UCSD-AML1 (cell line): ENCODE data around the gene VAV3.
"Not testable (repeated sequence)": the region's sequence is repeated elsewhere in the genome, so short reads cannot be mapped to it uniquely, and the experiment has no call there.

ENCODE experiments used
- DNase-seq: peaks from one replicate; lab custom pipeline; 2025; ENCODE audit not compliant: unreplicated experiment; lab: John Stamatoyannopoulos, UW

The VAV3 gene, protein sequence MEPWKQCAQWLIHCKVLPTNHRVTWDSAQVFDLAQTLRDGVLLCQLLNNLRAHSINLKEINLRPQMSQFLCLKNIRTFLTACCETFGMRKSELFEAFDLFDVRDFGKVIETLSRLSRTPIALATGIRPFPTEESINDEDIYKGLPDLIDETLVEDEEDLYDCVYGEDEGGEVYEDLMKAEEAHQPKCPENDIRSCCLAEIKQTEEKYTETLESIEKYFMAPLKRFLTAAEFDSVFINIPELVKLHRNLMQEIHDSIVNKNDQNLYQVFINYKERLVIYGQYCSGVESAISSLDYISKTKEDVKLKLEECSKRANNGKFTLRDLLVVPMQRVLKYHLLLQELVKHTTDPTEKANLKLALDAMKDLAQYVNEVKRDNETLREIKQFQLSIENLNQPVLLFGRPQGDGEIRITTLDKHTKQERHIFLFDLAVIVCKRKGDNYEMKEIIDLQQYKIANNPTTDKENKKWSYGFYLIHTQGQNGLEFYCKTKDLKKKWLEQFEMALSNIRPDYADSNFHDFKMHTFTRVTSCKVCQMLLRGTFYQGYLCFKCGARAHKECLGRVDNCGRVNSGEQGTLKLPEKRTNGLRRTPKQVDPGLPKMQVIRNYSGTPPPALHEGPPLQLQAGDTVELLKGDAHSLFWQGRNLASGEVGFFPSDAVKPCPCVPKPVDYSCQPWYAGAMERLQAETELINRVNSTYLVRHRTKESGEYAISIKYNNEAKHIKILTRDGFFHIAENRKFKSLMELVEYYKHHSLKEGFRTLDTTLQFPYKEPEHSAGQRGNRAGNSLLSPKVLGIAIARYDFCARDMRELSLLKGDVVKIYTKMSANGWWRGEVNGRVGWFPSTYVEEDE

DNA sequence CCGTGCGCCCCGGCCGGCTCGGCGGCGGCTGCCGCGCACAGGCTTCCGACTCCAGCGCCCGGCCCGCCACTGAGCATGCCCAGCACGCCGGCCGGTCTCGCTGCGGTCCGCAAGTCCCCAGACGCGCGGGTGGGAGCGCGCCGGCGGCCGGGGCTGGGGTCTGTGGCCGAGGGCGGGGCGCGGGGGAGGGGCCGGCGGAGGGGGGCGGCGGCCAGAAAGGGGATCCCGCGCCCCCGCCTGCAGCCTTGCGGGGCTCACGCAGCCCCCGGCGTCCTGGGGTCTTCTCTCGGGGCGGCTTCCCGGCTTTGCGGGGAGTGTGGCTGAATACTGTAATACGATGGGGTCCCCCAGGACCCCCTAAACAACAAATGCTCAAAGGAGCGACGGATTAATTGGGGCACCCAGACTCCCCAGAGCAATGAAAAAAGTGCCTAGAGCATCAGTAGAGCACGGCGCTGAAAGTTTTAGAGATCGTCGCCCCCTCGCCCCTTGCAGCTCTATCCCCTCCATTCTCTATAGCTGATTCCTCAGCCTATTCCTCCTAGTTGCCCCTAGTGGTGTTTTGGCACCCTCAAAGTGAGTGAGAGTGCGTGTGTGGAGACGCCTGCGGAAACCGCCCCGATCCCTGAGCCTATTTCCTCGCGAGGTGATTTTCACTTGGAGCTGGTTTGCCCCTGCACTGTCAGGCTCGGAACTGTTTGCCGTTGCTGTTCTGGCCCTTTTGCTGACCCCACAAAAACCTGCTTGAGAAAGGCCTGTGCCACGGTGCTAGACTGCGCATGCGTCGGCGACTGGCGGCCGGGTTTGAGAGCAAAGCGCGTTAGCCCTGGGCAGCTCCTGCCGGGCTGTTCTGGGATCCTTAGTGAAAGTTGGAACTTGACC is at the start of gene VAV3:
Gene VAV3, minus strand, starts transcription at position 71 of the 882 bp plus-strand sequence. CDS start 311 bp downstream, outside the sequence.
- peak; percentile 86 for DNase-seq

DNA sequence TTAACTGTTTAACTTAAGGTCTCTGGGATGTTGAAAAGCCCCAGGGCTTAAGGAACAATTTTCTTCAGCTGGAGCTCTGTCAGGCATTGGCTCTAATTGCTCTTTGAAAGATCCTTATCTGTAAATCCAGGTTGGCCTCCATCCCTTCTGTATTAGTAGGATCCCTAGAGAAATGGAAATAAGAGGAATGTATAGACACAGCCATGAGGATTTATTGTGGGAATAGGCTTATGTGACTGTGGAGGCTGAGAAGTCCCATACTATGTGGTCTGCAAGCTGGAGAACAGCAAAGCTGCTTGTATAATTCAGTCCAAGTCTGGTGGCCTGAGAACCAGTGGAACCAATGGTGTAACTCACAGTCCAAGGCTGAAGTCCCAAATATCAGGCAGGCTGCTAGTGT is 47.6 kb upstream of the VAV3 start:
- DNase-seq, result no peak

GRCh38 chr1:108011295-108011694 is 46.3 kb upstream of the VAV3 start:
- DNase-seq, result no peak

GRCh38 chr1:108010581-108010980 is 45.6 kb upstream of the VAV3 start:
- DNase-seq, result no peak

DNA sequence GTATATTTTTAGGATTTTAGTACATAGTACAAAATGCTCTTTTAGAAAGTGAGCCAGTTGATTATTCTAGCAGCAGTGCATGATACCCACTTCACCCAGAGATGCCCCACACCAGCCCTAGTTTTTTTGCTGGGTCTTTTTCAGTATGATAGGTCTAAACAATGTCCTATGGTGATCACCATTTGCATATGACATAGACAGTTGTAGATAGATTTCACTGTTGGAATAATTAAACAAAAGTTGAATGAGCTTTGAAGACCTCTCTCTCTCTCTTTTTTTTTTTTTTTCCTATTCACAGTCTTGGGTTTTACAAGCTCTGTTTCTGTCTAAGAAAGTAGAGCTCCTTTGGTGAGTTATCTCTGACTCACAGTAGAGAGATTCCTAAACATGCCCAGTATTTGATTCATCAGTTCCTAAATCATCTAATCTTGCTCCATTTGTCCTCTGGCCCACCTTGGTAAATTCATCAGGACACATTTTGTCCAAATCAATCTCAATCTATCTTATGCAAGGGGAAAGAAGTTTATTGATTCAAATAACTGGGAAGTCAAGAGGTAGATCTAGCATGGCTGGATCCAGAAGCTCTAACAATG is 44.7 kb upstream of the VAV3 start:
- DNase-seq, result no peak

GRCh38 chr1:108007531-108007930 is 42.6 kb upstream of the VAV3 start:
- DNase-seq, result no peak

- DNase-seq, result no peak
These were observed 42.1 kb upstream of the VAV3 start for GRCh38 chr1:108007070-108007469.

GRCh38 chr1:108004919-108005318 is 39.9 kb upstream of the VAV3 start:
- not testable (repeated sequence) for DNase-seq

DNA sequence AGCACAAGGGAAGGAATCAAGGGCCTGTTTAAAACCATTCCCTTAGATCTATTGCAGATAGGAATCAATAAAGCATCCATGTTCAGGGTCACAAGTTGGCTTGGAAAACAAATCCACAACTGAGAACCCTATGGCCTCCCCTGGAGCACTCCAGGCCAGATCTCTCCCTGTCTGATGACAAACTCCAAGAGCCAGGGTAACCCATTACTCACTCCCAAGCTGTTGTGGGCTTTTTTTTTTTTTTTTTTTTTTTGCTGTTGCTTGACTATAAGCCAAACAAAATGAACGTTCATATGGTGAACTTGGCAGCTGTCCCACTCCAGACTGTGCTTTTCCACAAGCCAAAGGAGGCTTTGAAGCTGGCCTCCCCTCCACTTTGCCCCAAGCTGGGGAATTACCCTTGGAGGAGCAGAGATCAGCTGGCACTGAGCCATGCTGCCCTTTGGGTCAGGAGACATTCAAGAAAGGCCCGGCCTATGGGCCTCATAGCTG is 35.7 kb upstream of the VAV3 start:
- DNase-seq, result no peak

DNA sequence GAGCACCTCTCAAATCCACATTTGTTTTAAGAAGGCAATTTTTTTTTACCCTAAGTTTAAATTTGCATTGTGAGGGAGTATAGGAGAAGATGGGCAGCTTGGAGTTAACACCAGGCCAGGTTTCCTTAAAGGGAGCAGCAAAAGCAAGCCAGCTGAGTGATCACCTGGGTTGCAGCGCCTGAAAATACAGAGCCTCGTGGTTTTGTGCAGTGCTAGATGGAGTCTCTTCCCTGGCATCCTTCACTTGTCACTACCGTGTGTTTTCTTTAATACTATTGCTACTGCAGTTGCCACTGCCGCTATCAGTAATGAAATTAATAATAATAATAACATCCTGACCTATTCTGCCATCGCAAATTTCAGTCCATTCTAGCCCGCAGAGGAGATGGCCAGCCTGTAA is 35.2 kb upstream of the VAV3 start:
- DNase-seq, result no peak

GRCh38 chr1:107997866-107998265 is 32.9 kb upstream of the VAV3 start:
- DNase-seq, result no peak

DNA sequence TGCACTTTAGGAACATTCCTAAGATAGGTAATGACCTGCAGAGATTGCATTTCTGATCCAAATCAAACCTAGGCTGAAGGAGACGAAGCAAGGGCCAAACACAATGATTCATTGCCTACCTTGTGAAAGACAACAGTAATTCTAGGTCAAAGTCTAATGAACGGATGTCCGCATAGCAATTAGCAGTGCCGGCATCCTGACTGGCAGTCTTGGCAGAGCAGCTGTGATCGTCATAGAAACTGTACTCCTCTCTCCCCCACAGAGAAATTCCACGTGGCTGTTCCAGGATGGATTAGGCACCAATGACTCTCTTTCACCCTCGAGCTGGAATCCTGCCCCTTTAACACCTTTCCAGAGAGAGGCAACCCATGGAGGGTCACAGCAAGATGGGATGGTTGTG is 28.9 kb upstream of the VAV3 start:
- DNase-seq, result no peak

GRCh38 chr1:107992347-107992746 is 27.4 kb upstream of the VAV3 start:
- no peak for DNase-seq

DNA sequence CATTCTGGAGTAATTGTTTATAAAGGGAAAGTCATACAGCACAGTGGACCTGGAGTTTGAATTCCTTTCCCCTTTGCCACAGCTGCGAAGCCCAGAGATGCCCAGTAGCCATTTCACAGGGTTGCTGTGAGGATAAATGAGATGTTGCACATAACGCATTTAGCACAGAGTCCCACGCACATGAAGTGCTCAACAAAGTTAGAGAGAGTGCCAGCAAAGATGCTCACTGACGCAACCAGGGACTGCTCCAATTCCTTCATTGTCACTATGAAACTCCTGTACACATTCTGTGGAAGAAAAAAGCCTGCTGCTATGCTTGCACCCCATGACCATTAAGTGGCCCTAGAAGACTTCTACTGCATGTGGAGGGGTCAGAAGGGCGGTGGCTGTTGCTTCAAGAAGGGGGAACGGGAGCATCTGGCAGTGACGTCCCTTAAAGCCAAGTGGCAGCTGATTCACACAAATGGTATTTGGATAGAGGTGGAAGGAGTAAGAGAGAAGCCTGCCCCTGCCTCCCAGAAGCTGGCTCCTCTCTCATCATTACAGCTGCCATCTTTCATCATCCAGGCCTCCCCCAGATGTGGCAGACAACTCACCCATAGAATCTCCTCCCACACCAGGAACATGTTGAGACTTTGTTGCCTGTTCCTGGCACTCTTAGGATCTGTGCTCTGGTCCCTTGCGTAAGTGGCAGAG is 26.5 kb upstream of the VAV3 start:
- DNase-seq, result no peak

DNA sequence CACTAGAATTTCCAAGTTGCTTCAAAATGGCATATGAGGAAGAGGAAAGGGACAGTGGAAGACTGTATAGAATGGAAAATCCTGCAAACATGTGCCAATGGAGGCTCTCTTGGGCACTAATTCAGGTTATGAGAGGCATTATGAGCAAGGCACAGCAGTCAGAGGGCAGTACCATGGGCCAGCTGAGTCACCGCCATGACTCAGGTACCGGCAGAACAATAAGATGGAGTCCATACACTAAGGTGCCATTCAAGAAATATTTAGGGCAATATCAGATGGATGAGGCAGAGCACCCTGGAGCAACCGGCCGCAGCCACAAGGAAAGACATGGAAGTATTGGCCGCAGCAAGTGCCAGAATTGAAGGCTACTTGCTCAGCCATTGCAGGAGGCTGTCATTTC is 25.6 kb upstream of the VAV3 start:
- no peak for DNase-seq

GRCh38 chr1:107981277-107981676 is 16.3 kb upstream of the VAV3 start:
- DNase-seq, result no peak

- no peak for DNase-seq
These were observed 14.9 kb upstream of the VAV3 start for GRCh38 chr1:107979926-107980325.

DNA sequence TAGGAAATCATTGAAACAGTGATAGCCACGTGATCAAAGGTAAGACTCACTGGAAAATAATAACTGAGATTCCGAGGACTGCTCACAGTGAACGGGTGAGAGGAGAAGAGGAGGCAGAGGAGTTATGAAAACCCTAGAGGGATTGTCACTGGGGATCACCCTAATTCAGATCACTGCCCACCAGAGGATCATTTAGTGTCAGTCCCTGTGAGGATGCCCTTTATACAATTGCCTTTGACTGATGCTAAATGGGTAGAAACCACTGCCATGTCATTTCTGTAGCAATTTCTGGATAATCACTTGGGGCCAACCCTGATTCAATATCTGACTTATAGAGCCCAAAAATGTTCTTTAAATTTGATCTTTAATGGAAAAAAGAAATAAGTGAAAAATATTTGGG is 14.1 kb upstream of the VAV3 start:
- no peak for DNase-seq

DNA sequence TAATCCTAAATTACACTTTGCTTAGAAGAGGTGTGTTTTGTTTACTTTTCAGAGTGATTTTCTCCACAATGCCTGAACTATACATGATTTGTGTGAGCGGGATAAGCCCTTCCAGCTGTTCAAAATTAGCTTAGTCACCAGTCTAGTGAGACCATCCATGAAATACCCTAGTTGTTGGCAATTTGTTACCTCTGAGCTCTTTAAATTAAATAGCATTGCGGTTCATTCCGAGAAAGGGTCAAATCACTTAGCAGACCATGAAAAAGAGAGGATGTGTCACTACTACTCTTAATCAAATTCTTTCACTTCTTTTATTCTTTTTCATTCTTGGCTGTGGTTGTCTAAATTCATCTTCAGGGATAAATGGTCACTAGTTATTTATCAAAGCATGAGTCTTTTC is 11.9 kb upstream of the VAV3 start:
- no peak for DNase-seq

- DNase-seq, result no peak
These were observed 11.5 kb upstream of the VAV3 start for GRCh38 chr1:107976431-107976830.
